ENCODE measurements around the gene TPTE2.
"Not testable (repeated sequence)": the region's sequence is repeated elsewhere in the genome, so short reads cannot be mapped to it uniquely, and the experiment has no call there.

The TPTE2 gene

DNA sequence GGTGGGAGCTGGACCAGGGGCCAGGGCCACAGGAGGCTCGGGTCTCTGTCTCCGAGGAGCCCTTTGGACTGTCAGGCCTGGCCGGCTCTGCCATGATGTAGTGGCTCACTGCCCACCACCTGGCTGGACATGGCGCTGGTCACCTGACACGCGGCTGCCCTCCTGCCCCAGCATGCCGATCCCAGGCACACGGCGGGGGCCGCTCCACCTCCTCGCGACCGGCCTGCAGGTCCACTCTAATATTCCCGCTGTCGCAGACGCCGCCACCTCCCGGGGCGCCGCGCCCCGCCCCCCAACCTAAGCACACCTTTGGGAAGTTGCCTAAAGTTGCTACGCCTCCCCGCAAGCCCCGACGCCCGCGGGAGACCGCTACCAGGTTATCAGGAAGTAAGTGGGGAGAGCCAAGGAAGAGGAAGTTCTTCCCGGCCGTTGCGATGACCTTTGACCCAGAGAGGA lies at the start of gene TPTE2:
Gene TPTE2, minus strand, starts transcription at position 406 of the 456 bp plus-strand sequence. CDS start 58,298 bp downstream, outside the sequence.
- in situ Hi-C loops (cut with HindIII; ENCODE audit: low pct_ligation_motif_present, low sequenced_read_pairs); DNase-seq; H3K4me3 ChIP-seq (ENCODE audit: low read depth, low read length); H3K27ac ChIP-seq; H3K27me3 ChIP-seq (replicated peaks); H3K36me3 ChIP-seq (replicated peaks): not testable (repeated sequence)

DNA sequence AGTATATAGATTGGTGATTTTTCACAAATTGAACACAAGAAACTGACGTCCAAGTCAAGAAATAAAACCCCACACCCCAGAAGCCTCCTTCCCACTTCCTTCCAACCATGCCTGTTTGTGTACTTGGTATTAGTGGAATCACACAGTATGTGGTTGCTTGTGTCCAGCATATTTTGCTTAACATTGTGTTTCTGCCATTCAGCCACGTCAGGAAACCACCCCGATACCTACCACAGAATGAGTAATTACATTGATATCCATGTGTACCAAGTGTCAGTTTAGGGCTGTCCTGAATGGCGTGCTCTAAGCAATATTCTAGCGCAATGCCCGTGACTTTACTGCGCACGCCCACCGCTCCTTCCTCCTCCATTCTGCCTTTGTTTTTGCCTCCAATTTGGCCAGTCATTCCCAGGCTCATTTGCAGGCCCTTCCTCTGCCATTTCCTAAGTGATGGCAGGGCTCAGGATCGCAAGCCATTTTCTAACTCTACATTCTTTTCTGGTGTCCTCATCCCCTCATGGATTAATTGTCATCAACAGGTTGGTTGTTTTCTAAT lies 46.3 kb upstream of the TPTE2 start:
- H3K27me3 ChIP-seq (replicated peaks), result no peaks in the 10 kb centered on the region
- in situ Hi-C loops (cut with HindIII; ENCODE audit: low pct_ligation_motif_present, low sequenced_read_pairs), result no loop called here
- TF ChIP-seq, protein P1, sequence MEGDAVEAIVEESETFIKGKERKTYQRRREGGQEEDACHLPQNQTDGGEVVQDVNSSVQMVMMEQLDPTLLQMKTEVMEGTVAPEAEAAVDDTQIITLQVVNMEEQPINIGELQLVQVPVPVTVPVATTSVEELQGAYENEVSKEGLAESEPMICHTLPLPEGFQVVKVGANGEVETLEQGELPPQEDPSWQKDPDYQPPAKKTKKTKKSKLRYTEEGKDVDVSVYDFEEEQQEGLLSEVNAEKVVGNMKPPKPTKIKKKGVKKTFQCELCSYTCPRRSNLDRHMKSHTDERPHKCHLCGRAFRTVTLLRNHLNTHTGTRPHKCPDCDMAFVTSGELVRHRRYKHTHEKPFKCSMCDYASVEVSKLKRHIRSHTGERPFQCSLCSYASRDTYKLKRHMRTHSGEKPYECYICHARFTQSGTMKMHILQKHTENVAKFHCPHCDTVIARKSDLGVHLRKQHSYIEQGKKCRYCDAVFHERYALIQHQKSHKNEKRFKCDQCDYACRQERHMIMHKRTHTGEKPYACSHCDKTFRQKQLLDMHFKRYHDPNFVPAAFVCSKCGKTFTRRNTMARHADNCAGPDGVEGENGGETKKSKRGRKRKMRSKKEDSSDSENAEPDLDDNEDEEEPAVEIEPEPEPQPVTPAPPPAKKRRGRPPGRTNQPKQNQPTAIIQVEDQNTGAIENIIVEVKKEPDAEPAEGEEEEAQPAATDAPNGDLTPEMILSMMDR (IDR thresholded peaks at IDR 0.05; ENCODE audit: low read depth, low read length, missing control alignments), result no peak

DNA sequence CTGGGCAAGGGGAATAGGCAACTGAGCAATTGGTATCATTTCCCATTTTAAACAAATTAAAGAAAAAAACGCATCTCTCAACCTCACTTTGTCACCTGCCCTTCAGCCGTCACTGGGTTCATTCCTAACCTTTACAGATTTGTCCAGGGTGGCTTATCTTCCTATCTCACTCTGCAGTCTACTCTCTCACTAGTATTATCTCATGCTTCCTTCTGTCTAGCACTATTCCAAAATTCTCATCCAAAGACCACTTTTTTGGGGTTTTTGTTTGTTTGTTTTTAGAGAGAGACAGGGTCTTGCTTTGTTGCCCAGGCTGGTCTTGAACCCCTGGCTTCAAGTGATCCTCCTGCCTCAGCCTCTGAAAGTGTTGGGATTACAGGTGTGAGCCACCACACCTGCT lies 45.4 kb upstream of the TPTE2 start:
- TF ChIP-seq, protein P1 (IDR thresholded peaks at IDR 0.05; ENCODE audit: low read depth, low read length, missing control alignments), result no peak
- in situ Hi-C loops (cut with HindIII; ENCODE audit: low pct_ligation_motif_present, low sequenced_read_pairs), result no loop called here
- no peaks in the 10 kb centered on the region for H3K27me3 ChIP-seq (replicated peaks)

More for the DNA sequence above, 46.3 kb upstream of the TPTE2 start:
- Histone ChIP-seq H3K36me3 (replicated peaks) (no peaks in the 10 kb centered on the region), H3K27ac (no peak overlapping the region), H3K4me3 (ENCODE audit: low read depth, low read length) (no peak overlapping the region)
- no peak for DNase-seq

DNA sequence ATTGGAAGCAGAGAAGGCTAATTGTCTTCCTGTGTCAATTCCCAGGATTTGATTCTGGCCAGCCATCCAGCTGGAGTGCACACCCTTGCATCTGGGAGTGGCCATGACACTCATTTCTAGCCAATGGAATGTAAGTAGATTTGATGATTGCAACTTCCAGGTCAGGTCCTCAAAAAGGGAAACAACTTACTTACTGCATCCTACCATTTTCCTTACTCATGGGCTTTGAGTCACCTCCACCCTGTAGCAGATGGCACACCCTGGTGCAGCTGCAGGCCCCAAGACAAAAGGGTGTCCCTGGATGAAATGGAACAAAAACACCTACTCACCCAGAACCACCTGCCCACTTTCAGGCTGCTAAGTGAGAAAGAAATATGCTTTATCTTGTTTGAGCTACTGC lies 44.8 kb upstream of the TPTE2 start:
- Histone ChIP-seq H3K36me3 (replicated peaks) (no peaks in the 10 kb centered on the region), H3K27ac (no peak overlapping the region), H3K27me3 (replicated peaks) (no peaks in the 10 kb centered on the region), H3K4me3 (ENCODE audit: low read depth, low read length) (no peak overlapping the region)
- in situ Hi-C loops (cut with HindIII; ENCODE audit: low pct_ligation_motif_present, low sequenced_read_pairs), result no loop called here
- no peak for DNase-seq
- TF ChIP-seq, protein P1 (IDR thresholded peaks at IDR 0.05; ENCODE audit: low read depth, low read length, missing control alignments), result no peak

More for the DNA sequence above, 45.4 kb upstream of the TPTE2 start:
- Histone ChIP-seq H3K27ac (no peak overlapping the region), H3K36me3 (replicated peaks) (no peaks in the 10 kb centered on the region), H3K4me3 (ENCODE audit: low read depth, low read length) (no peak overlapping the region)
- no peak for DNase-seq

DNA sequence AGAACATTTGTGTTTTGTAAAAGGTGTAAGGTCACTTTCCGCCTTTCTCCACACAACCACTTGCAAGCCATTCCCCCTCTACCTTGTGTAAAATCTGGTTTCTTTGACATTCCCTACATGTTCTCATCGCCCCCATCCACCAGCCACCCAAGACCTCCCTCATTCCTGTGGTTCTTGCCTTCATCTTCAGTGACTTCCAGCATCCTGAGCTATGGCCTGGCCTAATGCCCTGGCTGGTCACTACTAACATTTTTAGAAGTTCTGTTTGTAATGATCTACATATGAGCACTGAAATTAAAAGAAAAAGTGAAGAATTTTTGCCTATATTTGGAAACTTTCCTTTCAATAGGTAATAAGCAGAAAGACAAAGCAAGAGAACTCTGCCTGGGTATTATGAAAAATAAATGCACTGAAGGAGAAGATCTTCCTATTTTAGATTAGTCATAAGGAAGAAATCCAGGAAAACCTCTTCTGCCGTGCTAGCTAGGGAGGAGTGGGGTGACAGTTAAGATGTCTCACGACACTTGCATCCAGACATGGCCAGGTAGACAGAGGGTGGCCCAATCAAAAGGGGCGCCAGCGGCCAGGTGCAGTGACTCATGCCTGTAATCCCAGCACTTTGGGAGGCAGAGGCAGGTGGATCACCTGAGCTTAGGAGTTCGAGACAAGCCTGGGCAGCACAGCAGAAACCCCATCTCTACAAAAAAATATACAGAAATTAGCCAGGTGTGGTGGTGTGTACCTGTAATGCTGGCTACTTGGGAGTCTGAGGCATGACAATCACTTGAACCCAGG lies 44.0 kb upstream of the TPTE2 start:
- no peaks in the 10 kb centered on the region for H3K36me3 ChIP-seq (replicated peaks)
- H3K27me3 ChIP-seq (replicated peaks), result no peaks in the 10 kb centered on the region
- in situ Hi-C loops (cut with HindIII; ENCODE audit: low pct_ligation_motif_present, low sequenced_read_pairs), result no loop called here
- no peak for DNase-seq
- TF ChIP-seq, protein P1 (IDR thresholded peaks at IDR 0.05; ENCODE audit: low read depth, low read length, missing control alignments), result no peak
- no peak overlapping the region for H3K4me3 ChIP-seq (ENCODE audit: low read depth, low read length)
- H3K27ac ChIP-seq, result no peak overlapping the region

DNA sequence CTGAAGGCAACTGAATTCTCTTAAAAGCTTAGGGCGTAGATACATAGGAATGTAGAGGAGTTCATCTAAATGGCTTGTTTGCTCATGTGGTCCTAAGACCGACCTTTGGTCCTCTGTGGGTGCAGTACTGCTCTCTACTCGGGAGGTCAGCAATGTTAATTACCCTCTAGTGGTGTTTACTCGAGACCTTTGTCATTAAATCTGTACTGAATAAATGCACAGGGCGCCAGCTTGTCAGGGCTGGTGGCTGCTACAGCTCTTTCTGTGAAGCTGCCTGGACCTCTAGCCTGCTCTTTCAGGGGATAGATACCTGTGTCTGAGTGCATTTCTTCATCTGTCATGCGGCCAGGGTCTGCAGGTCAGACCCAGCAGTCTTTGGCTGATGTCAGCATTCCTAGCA lies 43.0 kb upstream of the TPTE2 start:
- H3K27me3 ChIP-seq (replicated peaks), result no peaks in the 10 kb centered on the region
- in situ Hi-C loops (cut with HindIII; ENCODE audit: low pct_ligation_motif_present, low sequenced_read_pairs), result no loop called here
- TF ChIP-seq, protein P1 (IDR thresholded peaks at IDR 0.05; ENCODE audit: low read depth, low read length, missing control alignments), result no peak
- no peak overlapping the region for H3K27ac ChIP-seq
- no peaks in the 10 kb centered on the region for H3K36me3 ChIP-seq (replicated peaks)
- no peak overlapping the region for H3K4me3 ChIP-seq (ENCODE audit: low read depth, low read length)
- no peak for DNase-seq

All from brain microvascular endothelial cell (primary cell).